Measurements from ENCODE around the gene RMI2.

DNA sequence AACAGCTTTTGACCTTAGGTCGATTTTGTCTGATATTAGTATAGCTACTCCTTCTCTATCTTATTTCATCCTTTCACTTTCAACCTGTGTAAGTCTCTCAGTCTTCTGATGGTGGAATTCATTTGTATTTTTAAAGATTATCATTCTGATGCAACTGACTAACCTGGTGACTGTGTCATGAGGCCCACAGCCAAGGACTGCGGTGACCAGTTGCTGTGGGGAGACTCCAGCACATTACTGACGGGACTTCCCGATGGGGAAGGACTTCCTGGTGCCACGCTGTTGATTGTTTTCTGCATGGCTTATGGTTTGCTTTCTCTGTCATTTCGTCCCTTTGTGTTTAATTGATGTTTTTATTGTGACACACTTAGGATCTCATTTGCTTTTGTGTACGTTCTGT is 34.2 kb downstream of the RMI2 start:
- TF ChIP-seq, protein P1, sequence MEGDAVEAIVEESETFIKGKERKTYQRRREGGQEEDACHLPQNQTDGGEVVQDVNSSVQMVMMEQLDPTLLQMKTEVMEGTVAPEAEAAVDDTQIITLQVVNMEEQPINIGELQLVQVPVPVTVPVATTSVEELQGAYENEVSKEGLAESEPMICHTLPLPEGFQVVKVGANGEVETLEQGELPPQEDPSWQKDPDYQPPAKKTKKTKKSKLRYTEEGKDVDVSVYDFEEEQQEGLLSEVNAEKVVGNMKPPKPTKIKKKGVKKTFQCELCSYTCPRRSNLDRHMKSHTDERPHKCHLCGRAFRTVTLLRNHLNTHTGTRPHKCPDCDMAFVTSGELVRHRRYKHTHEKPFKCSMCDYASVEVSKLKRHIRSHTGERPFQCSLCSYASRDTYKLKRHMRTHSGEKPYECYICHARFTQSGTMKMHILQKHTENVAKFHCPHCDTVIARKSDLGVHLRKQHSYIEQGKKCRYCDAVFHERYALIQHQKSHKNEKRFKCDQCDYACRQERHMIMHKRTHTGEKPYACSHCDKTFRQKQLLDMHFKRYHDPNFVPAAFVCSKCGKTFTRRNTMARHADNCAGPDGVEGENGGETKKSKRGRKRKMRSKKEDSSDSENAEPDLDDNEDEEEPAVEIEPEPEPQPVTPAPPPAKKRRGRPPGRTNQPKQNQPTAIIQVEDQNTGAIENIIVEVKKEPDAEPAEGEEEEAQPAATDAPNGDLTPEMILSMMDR (IDR thresholded peaks at IDR 0.05), result no peak
- no peak for TF ChIP-seq EP300 (IDR thresholded peaks at IDR 0.05)
- no peak for TF ChIP-seq POLR2A (IDR thresholded peaks at IDR 0.05)
- no peak for TF ChIP-seq POLR2AphosphoS5 (IDR thresholded peaks at IDR 0.05)
